GM13977 (cell line): ENCODE data around the gene MOB1A.
"Not testable (repeated sequence)": the region's sequence is repeated elsewhere in the genome, so short reads cannot be mapped to it uniquely, and the experiment has no call there.

Source experiments
- DNase-seq: peaks from one replicate; pipeline ENCODE4 v3.0.0; 2012; ENCODE audit warnings: low spot score
- CTCF ChIP-seq: IDR thresholded peaks from 2 replicates; pipeline ENCODE4 v1.5.1; 2012; ENCODE audit warnings: mild to moderate bottlenecking, control low read depth; ENCODE audit not compliant: insufficient read depth; ENCODE audit errors: extremely low read depth, missing control alignments
- in situ Hi-C: fragments of 300-500 bp; cut with MboI; formaldehyde crosslinking; loops from one replicate; pipeline ENCODE4 v1.12.0; 2022; ENCODE audit warnings: low sequenced_read_pairs, low pct_unique_long_range_greater_than_20kb, mixed read lengths, inconsistent platforms; ENCODE audit not compliant: unreplicated experiment

Gene MOB1A

GRCh38 chr2:74221604-74222299 lies 43.1 kb upstream of the MOB1A start:
- no peak for DNase-seq
- no peak for TF ChIP-seq CTCF
- in situ Hi-C loops: no loop called here

DNA sequence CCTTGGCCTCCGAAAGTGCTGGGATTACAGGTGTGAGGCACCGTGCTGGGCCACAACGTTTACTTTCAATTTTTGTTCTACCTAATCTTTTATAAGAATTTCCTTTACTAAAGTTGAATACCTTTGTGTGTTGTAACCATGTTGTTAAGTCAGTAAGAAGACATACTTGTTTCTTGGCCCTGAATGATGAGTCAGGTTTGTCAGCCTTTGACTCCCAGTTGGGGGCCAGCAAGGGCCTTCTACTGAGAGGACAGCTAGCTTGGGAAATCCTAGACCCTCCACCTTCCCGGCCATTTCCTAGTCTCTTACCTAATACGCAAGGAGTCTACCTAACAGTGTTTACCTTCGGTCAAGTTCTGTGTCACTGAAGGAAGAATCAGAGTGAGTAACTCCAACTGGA lies 42.4 kb upstream of the MOB1A start:
- TF ChIP-seq CTCF: no peak
- no peak for DNase-seq
- in situ Hi-C loops: no loop called here

GRCh38 chr2:74219846-74220486 lies 41.3 kb upstream of the MOB1A start:
- in situ Hi-C loops: no loop called here
- DNase-seq: no peak
- TF ChIP-seq CTCF: no peak

DNA sequence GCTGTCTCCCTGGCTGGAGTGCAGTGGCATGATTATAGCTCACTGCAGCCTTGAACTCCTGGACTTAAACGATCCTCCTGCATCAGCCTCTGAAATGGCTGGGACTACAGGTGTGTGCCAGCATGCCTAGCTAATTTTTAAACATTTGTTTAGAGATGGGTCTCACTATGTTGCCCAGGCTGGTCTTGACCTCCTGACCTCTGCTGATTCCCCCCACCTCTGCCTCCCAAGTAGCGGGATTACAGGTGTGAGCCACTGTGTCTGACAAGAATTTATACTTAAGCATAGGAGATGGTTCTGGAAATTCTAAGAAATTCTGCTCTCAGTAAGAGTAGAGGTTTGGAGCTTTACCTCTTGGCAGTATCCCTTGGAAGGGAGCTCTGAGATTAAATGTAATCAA lies 38.0 kb upstream of the MOB1A start:
- TF ChIP-seq CTCF: no peak
- in situ Hi-C loops: no loop called here
- DNase-seq: no peak

GRCh38 chr2:74215771-74216170 lies 37.1 kb upstream of the MOB1A start:
- in situ Hi-C loops, DNase-seq: not testable (repeated sequence)

DNA sequence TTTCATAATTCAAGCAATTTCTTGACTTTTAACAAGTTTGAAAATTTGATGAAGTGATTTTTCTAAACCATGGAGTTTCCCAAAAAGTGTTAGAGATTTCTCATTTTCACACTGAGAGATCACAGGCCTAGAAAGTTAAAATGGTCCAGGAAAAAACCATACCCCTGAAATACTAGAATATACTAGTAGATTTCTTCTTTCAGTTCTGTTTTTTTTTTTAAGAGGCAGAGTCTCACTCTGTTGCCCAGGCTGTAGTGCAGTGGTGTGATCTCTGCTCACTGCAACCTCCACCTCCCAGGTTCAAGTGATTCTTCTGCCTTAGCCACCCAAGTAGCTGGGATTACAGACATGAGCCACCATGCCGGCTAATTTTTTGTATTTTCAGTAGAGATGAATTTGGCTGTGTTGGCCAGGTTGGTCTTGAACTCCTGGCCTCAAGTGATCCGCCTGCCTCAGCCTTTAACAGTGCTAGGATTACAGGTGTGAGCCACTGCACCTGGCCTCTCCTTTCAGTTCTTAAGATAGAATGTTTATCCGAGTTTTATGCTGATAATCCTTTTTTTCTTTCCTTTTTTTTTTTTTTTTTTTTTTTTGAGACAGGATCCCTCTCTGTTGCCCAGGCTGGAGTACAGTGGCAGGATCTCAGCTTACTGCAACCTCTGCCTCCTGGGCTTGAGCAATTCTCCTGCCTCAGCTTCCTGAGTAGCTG lies 34.2 kb upstream of the MOB1A start:
- no peak for TF ChIP-seq CTCF
- no peak for DNase-seq
- in situ Hi-C loops: no loop called here

DNA sequence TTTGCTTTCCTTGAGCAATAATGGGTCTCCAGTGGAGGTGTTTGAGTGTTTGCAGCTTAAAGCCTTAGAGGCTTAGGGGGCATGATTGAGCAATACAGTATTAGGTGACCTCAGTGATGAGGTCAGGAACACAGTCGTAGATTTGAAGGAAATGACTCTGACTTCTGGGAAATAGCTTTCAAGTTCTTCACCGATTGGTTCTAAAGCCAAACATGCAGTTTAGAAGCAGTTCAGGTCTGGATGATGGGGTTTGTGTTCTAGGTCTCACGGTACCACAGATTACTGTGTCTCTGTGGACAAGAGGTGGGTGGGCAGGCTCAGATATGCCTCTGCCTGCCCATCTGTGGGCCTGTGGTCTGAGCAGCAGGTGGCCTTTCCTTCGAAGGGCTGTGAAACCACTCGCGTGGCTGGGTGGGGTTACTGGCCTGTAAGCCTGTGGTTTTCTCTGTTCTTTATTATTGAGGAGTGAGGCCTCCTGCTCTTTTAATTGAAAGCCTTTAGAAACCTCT lies 27.6 kb upstream of the MOB1A start:
- in situ Hi-C loops: no loop called here
- TF ChIP-seq CTCF: no peak
- DNase-seq: peak; percentile 59
